Measurements from ENCODE around the gene NTMT1. TPM values are rescaled to one million over a fixed set of nuclear protein-coding genes. Genes with fewer than 3 reads are reported as not detected.
A peak's percentile ranks its signal among the peaks of the same experiment; 100 is the strongest.

NTMT1 gene
- total and polyA plus RNA-seq, 2 experiments from 2014 or later = 20.8 to 81.4 TPM

- no peak overlapping the region for H3K4me2 ChIP-seq
- no peaks in the 10 kb centered on the region for H3K27me3 ChIP-seq
- no peaks in the 10 kb centered on the region for H4K20me1 ChIP-seq (ENCODE audit: insufficient read depth, poor library complexity, severe bottlenecking)
- no peak overlapping the region for H2AFZ ChIP-seq
- peak overlapping the region; percentile 91 for H3K27ac ChIP-seq
- no peaks in the 10 kb centered on the region for H3K9me2 ChIP-seq (replicated peaks; ENCODE audit: insufficient read depth)
- no peaks in the 10 kb centered on the region for H3K79me2 ChIP-seq
- peaks cover 31% of the 10 kb centered on the region for H3K4me1 ChIP-seq (ENCODE audit: insufficient read depth)
- H3K9me3 ChIP-seq (ENCODE audit: low read depth) = no peaks in the 10 kb centered on the region
- no peak overlapping the region for H3K4me3 ChIP-seq
- TF ChIP-seq CTCF (IDR thresholded peaks at IDR 0.05; ENCODE audit: poor library complexity) (no peak), EZH2 (IDR thresholded peaks at IDR 0.05; ENCODE audit: borderline replicate concordance) (no peak), EZH2phosphoT487 (IDR thresholded peaks at IDR 0.05; ENCODE audit: low read depth, severe bottlenecking, unreplicated experiment) (no peak)
- WGBS (ENCODE audit: low lambda C conversion rate, missing lambda C conversion rate) = 79% methylated on average over 15 of the region's 15 CpGs
- no peaks in the 10 kb centered on the region for H3K36me3 ChIP-seq (replicated peaks; ENCODE audit: insufficient read depth, low read depth)
- no peak for DNase-seq (ENCODE audit: low spot score)
These were observed 19.6 kb upstream of the NTMT1 start for GRCh38 chr9:129606161-129607026.

GRCh38 chr9:129607027-129607387 is 19.0 kb upstream of the NTMT1 start:
- 87% methylated on average over 6 of the region's 6 CpGs for WGBS (ENCODE audit: low lambda C conversion rate, missing lambda C conversion rate)
- H2AFZ ChIP-seq = no peak overlapping the region
- H3K79me2 ChIP-seq = no peaks in the 10 kb centered on the region
- H3K36me3 ChIP-seq (replicated peaks; ENCODE audit: insufficient read depth, low read depth) = no peaks in the 10 kb centered on the region
- H3K27ac ChIP-seq = peak overlapping the region; percentile 91
- H3K4me3 ChIP-seq = no peak overlapping the region
- H3K9me2 ChIP-seq (replicated peaks; ENCODE audit: insufficient read depth) = no peaks in the 10 kb centered on the region
- no peak for DNase-seq (ENCODE audit: low spot score)
- TF ChIP-seq CTCF (IDR thresholded peaks at IDR 0.05; ENCODE audit: poor library complexity) (no peak), EZH2phosphoT487 (IDR thresholded peaks at IDR 0.05; ENCODE audit: low read depth, severe bottlenecking, unreplicated experiment) (no peak), EZH2 (IDR thresholded peaks at IDR 0.05; ENCODE audit: borderline replicate concordance) (no peak)
- H3K27me3 ChIP-seq = no peaks in the 10 kb centered on the region
- no peaks in the 10 kb centered on the region for H3K9me3 ChIP-seq (ENCODE audit: low read depth)
- H3K4me1 ChIP-seq (ENCODE audit: insufficient read depth) = peaks cover 32% of the 10 kb centered on the region
- H3K4me2 ChIP-seq = no peak overlapping the region
- H4K20me1 ChIP-seq (ENCODE audit: insufficient read depth, poor library complexity, severe bottlenecking) = no peaks in the 10 kb centered on the region

GRCh38 chr9:129608561-129609481 is 17.1 kb upstream of the NTMT1 start:
- Histone ChIP-seq H3K27me3 (no peaks in the 10 kb centered on the region), H3K4me2 (no peak overlapping the region), H3K4me3 (no peak overlapping the region), H3K9me2 (replicated peaks; ENCODE audit: insufficient read depth) (no peaks in the 10 kb centered on the region), H3K36me3 (replicated peaks; ENCODE audit: insufficient read depth, low read depth) (no peaks in the 10 kb centered on the region), H4K20me1 (ENCODE audit: insufficient read depth, poor library complexity, severe bottlenecking) (no peaks in the 10 kb centered on the region), H3K9me3 (ENCODE audit: low read depth) (no peaks in the 10 kb centered on the region), H3K79me2 (no peaks in the 10 kb centered on the region), H2AFZ (no peak overlapping the region), H3K4me1 (ENCODE audit: insufficient read depth) (peaks cover 29% of the 10 kb centered on the region), H3K27ac (peak overlapping the region; percentile 91)
- 84% methylated on average over 26 of the region's 27 CpGs for WGBS (ENCODE audit: low lambda C conversion rate, missing lambda C conversion rate)
- TF ChIP-seq EZH2phosphoT487 (IDR thresholded peaks at IDR 0.05; ENCODE audit: low read depth, severe bottlenecking, unreplicated experiment) (no peak), EZH2 (IDR thresholded peaks at IDR 0.05; ENCODE audit: borderline replicate concordance) (no peak), CTCF (IDR thresholded peaks at IDR 0.05; ENCODE audit: poor library complexity) (no peak)
- peak; percentile 38 for DNase-seq (ENCODE audit: low spot score)

Measured in hepatocyte (in vitro differentiated cells).